MM.1S (cell line): ENCODE data around the gene FHIT.

Experiments
- EZH2phosphoT487 ChIP-seq: fragments of 300-600 bp; sonication (generic); IDR thresholded peaks from 2 replicates; pipeline ENCODE4 v1.6.1; 2018; ENCODE audit warnings: antibody characterized with exemption, low read length
- TF ChIP-seq, protein P1 (sequence below): fragments of 300-600 bp; sonication (generic); IDR thresholded peaks from 2 replicates; pipeline ENCODE4 v1.5.1; 2016; ENCODE audit warnings: antibody characterized with exemption, low read length, mixed read lengths

DNA sequence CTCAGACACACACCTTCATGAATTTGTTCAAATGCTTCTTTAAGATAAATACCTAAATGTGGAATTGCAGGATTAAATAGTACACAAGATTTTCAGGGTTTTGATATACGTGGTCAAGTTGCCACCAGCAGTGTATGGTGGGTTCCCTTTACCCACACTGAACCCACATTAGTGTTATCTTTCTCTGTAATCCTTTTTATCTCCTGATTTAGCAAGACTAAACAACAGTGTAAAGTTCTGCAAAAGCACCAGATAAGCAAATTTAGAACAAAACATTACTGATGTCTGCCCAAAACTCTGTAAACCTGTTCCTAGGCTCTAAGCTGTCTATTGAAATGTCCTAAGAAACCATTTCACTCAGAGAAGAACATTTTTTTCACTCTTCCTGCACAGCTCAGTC lies 352.9 kb downstream of the FHIT start:
- TF ChIP-seq, protein P1, sequence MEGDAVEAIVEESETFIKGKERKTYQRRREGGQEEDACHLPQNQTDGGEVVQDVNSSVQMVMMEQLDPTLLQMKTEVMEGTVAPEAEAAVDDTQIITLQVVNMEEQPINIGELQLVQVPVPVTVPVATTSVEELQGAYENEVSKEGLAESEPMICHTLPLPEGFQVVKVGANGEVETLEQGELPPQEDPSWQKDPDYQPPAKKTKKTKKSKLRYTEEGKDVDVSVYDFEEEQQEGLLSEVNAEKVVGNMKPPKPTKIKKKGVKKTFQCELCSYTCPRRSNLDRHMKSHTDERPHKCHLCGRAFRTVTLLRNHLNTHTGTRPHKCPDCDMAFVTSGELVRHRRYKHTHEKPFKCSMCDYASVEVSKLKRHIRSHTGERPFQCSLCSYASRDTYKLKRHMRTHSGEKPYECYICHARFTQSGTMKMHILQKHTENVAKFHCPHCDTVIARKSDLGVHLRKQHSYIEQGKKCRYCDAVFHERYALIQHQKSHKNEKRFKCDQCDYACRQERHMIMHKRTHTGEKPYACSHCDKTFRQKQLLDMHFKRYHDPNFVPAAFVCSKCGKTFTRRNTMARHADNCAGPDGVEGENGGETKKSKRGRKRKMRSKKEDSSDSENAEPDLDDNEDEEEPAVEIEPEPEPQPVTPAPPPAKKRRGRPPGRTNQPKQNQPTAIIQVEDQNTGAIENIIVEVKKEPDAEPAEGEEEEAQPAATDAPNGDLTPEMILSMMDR: no peak
- no peak for TF ChIP-seq EZH2phosphoT487
